ENCODE data around the gene GCKR. TPM values are rescaled to one million over a fixed set of nuclear protein-coding genes. Genes with fewer than 3 reads are reported as not detected.

Gene GCKR
- total RNA-seq, 1 experiment from 2014 or later: 0.11 TPM

GRCh38 chr2:27498975-27499374, 2.3 kb downstream of the GCKR start:
- Histone ChIP-seq H3T11ph (ENCODE audit: low read length) (no peak overlapping the region), H4K91ac (ENCODE audit: insufficient read length, low read depth, low read length) (no peak overlapping the region), H3K18ac (ENCODE audit: insufficient read length, low read depth, low read length) (no peak overlapping the region), H3K4ac (ENCODE audit: low read depth, low read length) (no peak overlapping the region), H2AFZ (ENCODE audit: low read length) (no peak overlapping the region), H3K4me2 (ENCODE audit: insufficient read depth, insufficient read length, low read length) (no peak overlapping the region), H2BK12ac (ENCODE audit: insufficient read length, low read depth, low read length) (no peak overlapping the region), H2BK120ac (ENCODE audit: low read depth, low read length, poor library complexity, severe bottlenecking) (no peak overlapping the region), H4K20me1 (ENCODE audit: control insufficient read depth, insufficient read depth, insufficient read length) (no peaks in the 10 kb centered on the region), H3K56ac (ENCODE audit: insufficient read length, low read depth, low read length) (no peak overlapping the region), H3K23ac (ENCODE audit: insufficient read length, low read depth, low read length) (no peak overlapping the region), H3K27me3 (ENCODE audit: insufficient read depth, low read length) (no peaks in the 10 kb centered on the region; the same call in 1 of the 2 replicates), H3K79me1 (ENCODE audit: insufficient read depth, low read depth, low read length, poor library complexity, severe bottlenecking) (no peaks in the 10 kb centered on the region), H3K27ac (ENCODE audit: insufficient read length, low read depth, low read length) (no peak overlapping the region), H3K79me2 (ENCODE audit: insufficient read depth, low read length) (no peaks in the 10 kb centered on the region), H4K5ac (ENCODE audit: insufficient read length, low read depth, low read length) (no peak overlapping the region), H2BK20ac (ENCODE audit: low read depth, low read length, poor library complexity, severe bottlenecking) (no peak overlapping the region), H3K23me2 (ENCODE audit: insufficient read length, low read depth, low read length, poor library complexity, severe bottlenecking) (peaks cover 5% of the 10 kb centered on the region), H4K8ac (replicated peaks; ENCODE audit: insufficient read length, low read depth, low read length) (no peak overlapping the region), H2AK5ac (ENCODE audit: insufficient read length, low read length) (no peak overlapping the region), H2BK15ac (ENCODE audit: low read depth, low read length) (no peak overlapping the region), H3K9ac (ENCODE audit: extremely low read depth, insufficient read length, low read length) (no peak overlapping the region), H2BK5ac (ENCODE audit: insufficient read length, low read length) (no peak overlapping the region), H3K9me3 (ENCODE audit: control insufficient read depth, low read depth, low read length) (no peaks in the 10 kb centered on the region), H3K14ac (ENCODE audit: insufficient read depth, low read length) (no peak overlapping the region), H3K4me1 (ENCODE audit: insufficient read depth, low read length) (no peaks in the 10 kb centered on the region; the same call in 1 of the 2 replicates)
- no peak for DNase-seq
- no CpG with 5 or more reads among the region's 3 CpGs for WGBS (ENCODE audit: extremely low coverage, insufficient read length, low lambda C conversion rate)
- no peak overlapping the region for H3K4me3 Mint-ChIP-seq
- TF ChIP-seq CTCF (conservative IDR thresholded peaks at IDR 0.05): no peak
- H3K9me3 Mint-ChIP-seq: no peaks in the 10 kb centered on the region
- H3K4me1 Mint-ChIP-seq: peaks cover 24 to 26% of the 10 kb centered on the region in 2 experiments
- H3K27me3 Mint-ChIP-seq (ENCODE audit: low read depth): peaks cover 40% of the 10 kb centered on the region
- no peaks in the 10 kb centered on the region; a peak in 1 of 7 replicates for H3K36me3 Mint-ChIP-seq (ENCODE audit: insufficient read depth in 1 of 3, low read depth in 3 of 3)
- no peak overlapping the region for H3K27ac Mint-ChIP-seq

Measured in H9 (cell line).